Measurements from ENCODE around the gene DNAAF1.

Gene DNAAF1

DNA sequence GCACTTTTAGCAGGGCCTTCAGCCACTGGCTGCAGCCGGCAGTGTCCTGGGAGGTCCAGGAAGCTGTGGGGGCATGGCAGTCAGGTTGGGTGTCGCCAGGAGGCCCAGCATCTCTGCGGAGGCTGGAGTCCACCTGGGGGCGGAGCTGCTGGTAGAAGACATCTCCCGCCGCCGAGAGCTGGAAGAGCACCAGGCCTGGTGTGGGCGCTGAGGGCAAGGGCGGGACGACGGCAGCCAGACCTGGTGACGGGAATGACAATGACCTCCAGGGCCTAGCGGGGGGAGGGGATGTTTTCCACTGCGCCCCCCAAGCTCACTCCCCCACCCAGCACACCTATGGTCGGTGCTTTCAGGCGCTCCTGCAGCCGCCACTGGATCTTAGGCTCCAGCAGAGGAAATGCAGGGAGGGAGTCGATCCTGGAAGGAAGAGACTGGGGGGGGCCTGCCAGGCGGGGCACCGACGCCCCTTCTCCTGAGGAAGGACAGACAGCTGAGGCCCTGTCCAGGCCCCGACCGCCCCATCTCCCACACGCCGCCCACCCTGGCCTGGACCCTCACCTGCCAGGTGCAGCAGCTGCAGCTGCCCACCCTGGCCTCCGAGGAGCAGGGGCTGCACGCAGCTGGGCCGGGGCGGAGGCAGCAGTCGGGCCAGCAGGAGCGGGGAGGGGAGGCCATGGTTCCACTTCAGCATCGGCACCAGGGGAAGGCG lies 34.7 kb downstream of the DNAAF1 start:
- no peak for DNase-seq (ENCODE audit: low read depth)
- no peak overlapping the region for H3K4me3 ChIP-seq (ENCODE audit: low read length)
- no peak for TF ChIP-seq CTCF (IDR thresholded peaks at IDR 0.05; ENCODE audit: insufficient read depth, low read depth, low read length, missing control alignments)

GRCh38 chr16:84180519-84181140 lies 35.5 kb downstream of the DNAAF1 start:
- no peak for DNase-seq (ENCODE audit: low read depth)
- no peak for TF ChIP-seq CTCF (IDR thresholded peaks at IDR 0.05; ENCODE audit: insufficient read depth, low read depth, low read length, missing control alignments)
- no peak overlapping the region for H3K4me3 ChIP-seq (ENCODE audit: low read length)

DNA sequence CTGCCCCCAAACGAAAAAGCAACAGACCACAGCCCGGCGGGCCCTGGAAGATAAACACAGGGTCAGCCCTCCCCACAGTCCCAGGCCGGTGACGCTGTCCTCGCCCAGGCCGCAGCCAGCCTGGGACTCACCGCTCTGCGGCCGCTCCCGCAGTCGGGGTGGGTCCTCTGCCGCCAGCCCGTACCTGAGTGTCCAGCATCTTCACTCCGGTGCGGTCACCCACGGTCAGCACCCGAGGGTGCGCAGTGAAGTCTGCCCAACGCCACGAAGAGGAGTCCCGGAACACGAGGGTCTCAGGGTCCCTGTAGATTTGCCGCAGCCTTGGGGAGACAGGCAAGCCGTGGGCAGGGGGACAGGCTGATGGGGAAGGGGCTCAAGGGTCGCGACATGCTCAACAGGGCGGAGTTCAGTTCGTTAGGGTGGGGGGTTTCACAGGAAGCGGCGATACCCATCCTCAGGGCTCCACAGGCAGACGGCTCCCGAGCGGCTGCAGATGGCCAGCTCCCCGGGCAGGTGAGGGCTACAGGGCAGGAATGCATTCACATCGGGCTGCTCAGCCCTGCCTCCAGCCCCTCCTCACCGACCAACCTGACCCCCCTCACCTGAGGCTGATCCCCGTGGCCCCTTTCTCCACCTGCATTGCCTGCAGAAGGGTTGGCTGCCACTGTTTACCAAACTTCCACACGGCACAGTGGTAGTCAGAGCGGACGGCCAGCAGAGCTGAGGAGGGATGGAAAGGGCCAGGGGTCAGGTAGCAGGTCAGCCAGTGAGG lies 36.2 kb downstream of the DNAAF1 start:
- DNase-seq (ENCODE audit: low read depth), result no peak
- no peak overlapping the region for H3K4me3 ChIP-seq (ENCODE audit: low read length)
- no peak for TF ChIP-seq CTCF (IDR thresholded peaks at IDR 0.05; ENCODE audit: insufficient read depth, low read depth, low read length, missing control alignments)

DNA sequence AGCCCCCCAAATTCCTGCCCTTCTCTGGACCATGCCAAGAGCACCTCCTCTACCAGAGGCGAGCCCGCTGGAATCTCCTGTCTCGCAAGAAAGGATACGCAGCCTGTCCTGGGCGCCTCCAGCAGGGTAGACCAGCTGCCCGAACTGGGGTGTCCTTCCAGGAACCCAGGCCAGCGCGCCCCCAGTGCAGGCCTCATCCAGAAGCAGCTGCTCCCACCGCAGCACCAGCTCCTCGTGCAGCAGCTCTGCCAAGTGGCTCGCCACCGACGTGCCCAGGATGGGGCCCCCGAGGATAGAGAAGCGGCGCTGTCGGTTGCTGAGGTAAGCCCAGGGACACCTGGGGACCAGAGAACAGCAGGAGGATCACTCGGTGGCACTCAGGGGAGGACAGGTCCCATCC lies 37.0 kb downstream of the DNAAF1 start:
- TF ChIP-seq CTCF (IDR thresholded peaks at IDR 0.05; ENCODE audit: insufficient read depth, low read depth, low read length, missing control alignments), result no peak
- no peak overlapping the region for H3K4me3 ChIP-seq (ENCODE audit: low read length)
- DNase-seq (ENCODE audit: low read depth), result no peak

DNA sequence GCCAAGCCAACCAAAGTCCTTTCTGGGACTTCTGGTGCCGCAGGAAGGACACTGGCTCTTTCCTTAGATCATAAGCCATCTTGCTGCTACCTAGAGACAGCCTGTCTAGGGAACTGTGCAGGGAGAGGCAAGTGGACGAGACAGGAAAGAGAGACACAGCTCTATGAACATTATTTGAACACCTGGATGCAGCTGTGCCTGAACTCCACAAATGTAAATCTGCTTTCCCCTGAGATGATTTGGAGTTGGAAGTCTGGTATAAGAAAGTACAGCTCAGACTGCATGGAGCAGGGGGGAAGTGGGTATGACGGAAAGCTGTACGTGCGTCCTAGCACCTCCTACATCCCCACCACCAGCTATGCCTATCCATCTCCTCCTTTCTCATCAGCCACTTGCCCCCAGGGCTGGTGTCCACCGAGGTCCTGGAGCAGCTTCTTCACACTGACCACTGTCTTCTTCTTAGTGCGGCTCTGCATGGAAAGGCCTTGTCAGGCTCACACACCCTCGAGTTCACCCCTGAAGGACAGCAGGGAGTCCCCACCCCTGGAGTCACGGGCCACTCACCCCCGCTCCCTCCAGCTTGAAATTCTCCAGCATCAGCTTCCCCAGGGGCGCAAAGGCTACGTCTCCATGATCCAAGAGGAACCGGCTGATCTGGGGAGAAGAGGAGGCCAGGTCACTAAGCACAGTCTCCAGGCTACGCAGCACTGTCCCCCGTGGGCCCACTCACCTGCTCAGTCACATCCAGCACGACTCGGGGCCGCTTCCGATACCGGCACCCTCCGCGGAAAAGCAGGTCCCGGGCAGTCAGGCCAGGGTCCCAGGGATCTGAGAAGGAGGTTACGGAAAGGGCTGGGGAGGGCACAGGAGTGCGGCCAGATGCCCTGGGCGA lies 37.8 kb downstream of the DNAAF1 start:
- H3K4me3 ChIP-seq (ENCODE audit: low read length), result no peak overlapping the region
- no peak for TF ChIP-seq CTCF (IDR thresholded peaks at IDR 0.05; ENCODE audit: insufficient read depth, low read depth, low read length, missing control alignments)
- no peak for DNase-seq (ENCODE audit: low read depth)

DNA sequence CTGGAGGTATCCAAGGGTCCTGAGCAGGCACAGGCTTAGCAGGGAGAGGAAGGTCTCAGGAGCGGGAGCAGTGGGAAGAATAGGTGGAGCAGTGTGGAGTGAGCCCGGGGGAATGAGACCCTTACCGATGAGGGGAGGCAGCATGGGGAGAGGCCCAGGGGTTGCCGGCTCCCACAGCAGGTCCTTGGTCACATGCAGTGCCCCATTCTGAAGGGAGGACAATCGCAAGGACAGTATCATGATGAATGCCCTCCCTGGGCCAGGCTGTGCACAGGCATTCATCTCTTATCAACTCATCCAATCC lies 38.4 kb downstream of the DNAAF1 start:
- no peak for TF ChIP-seq CTCF (IDR thresholded peaks at IDR 0.05; ENCODE audit: insufficient read depth, low read depth, low read length, missing control alignments)
- DNase-seq (ENCODE audit: low read depth), result no peak
- H3K4me3 ChIP-seq (ENCODE audit: low read length), result no peak overlapping the region
